K562 (cell line): ENCODE results near the gene PRDM4. TPM values are rescaled to one million over a fixed set of nuclear protein-coding genes. Genes with fewer than 3 reads are reported as not detected.

ENCODE experiments used
- ARID3B ChIP-seq: fragments of 250-450 bp; sonication (Bioruptor Pico); IDR thresholded peaks from 2 replicates; pipeline ENCODE4 v1.4.0; 2020; ENCODE audit warnings: borderline replicate concordance
- ARNT ChIP-seq, 2 experiments: fragments of 450-650 bp; IDR thresholded peaks; 2 replicates each; pipeline ENCODE4 v1.6.1; 2016; ENCODE audit warnings: mild to moderate bottlenecking in 1 of 2
- MNT ChIP-seq, 2 experiments: fragments of 450-650 bp; conservative IDR thresholded peaks; 2 replicates each; pipeline ENCODE4 v1.6.1; 2017; ENCODE audit warnings: mild to moderate bottlenecking in 2 of 2, moderate library complexity in 2 of 2
- PML ChIP-seq: IDR thresholded peaks from 2 replicates; pipeline ENCODE4 v1.6.1; 2012; ENCODE audit warnings: low read length, inconsistent platforms
- RBM34 ChIP-seq: fragments of 200-400 bp; formaldehyde crosslinking; IDR thresholded peaks from 2 replicates; pipeline ENCODE4 v1.6.1; 2018; ENCODE audit warnings: low read length, borderline replicate concordance; ENCODE audit not compliant: insufficient read depth
- TAL1 ChIP-seq: fragments of 450-650 bp; IDR thresholded peaks from 2 replicates; pipeline ENCODE4 v1.6.1; 2016; ENCODE audit warnings: mild to moderate bottlenecking
- TARDBP ChIP-seq: fragments of 450-650 bp; IDR thresholded peaks from 2 replicates; pipeline ENCODE4 v1.6.1; 2016
- TFE3 ChIP-seq: fragments of 450-650 bp; formaldehyde crosslinking; IDR thresholded peaks from 2 replicates; pipeline ENCODE4 v1.4.0; 2020; ENCODE audit warnings: mild to moderate bottlenecking, mixed read lengths
- TGIF2 ChIP-seq: sonication (generic); formaldehyde crosslinking; IDR thresholded peaks from 2 replicates; pipeline ENCODE4 v1.8.1; 2022; ENCODE audit warnings: mild to moderate bottlenecking, missing genetic modification reagents, moderate library complexity
- THRAP3 ChIP-seq: fragments of 450-650 bp; IDR thresholded peaks from 2 replicates; pipeline ENCODE4 v1.6.1; 2016; ENCODE audit warnings: mild to moderate bottlenecking, inconsistent platforms, borderline replicate concordance
- ZBTB2 ChIP-seq: fragments of 450-650 bp; IDR thresholded peaks from 2 replicates; pipeline ENCODE4 v1.6.1; 2016; ENCODE audit warnings: antibody characterized with exemption
- ZNF407 ChIP-seq: fragments of 450-650 bp; IDR thresholded peaks from 2 replicates; pipeline ENCODE4 v1.6.1; 2016; ENCODE audit warnings: low read depth
- polyA plus RNA-seq, 8 experiments: library from polyadenylated mRNA; depleted of rRNA in 4 of 8; stranded (reverse) in 5 of 8; unstranded in 3 of 8; fragments of >200 nt; fragmentation: Nextera tagmentation in 2 of 8; fragmentation: Illumina TruSeq in 1 of 8; extraction: Ambion mirVana in 2 of 8; extraction: Trizol in 1 of 8; gene quantifications; 2 replicates each; pipeline versions ENCODE4 v1.2.1 to v1.2.3, GENCODE V29; 2011 to 2014; ENCODE audit warnings: inconsistent platforms in 1 of 8, missing spikeins in 1 of 8
- total RNA-seq, 7 experiments: library from RNA; depleted of rRNA in 6 of 7; stranded (reverse); fragments of >200 nt in 6 of 7; fragmentation: Illumina TruSeq in 2 of 7; extraction: Trizol in 2 of 7; gene quantifications; 2 replicates each; pipeline versions ENCODE4 v1.2.1 to v1.2.3, GENCODE V29; 2011 to 2021; ENCODE audit warnings: low replicate concordance in 1 of 7

The PRDM4 gene
- total and polyA plus RNA-seq, 9 of the 15 experiments (the other 6 are each of a cell fraction or from before 2014, with no cell fraction given) = 5.9 to 26.0 (median 20.0) TPM

GRCh38 chr12:107685360-107686248, 75.3 kb downstream of the PRDM4 start, which contains the start of gene PWP1 (continued):
- peak; percentile 67; the same call in 1 of the 2 replicates for TF ChIP-seq PML
- TF ChIP-seq ARID3B (CRISPR knock-in tag) = no peak
- TF ChIP-seq TFE3 (CRISPR knock-in tag) = no peak
- no peak for TF ChIP-seq ZNF407
- peak; percentile 96 to 98 for TF ChIP-seq MNT (conservative IDR thresholded peaks at IDR 0.05)
- TF ChIP-seq TGIF2 = no peak
- TF ChIP-seq ZBTB2 = peak; percentile 97
- TF ChIP-seq RBM34 = no peak
- no peak for TF ChIP-seq TARDBP
- TF ChIP-seq ARNT (IDR thresholded peaks at IDR 0.05) = 0 out of 4 replicates have a peak, but pooled peaks of 1 of the 2 experiments have one; percentile 20
- TF ChIP-seq TAL1 = no peak
- no peak for TF ChIP-seq THRAP3
